ENCODE measurements around the gene IL3.

Gene IL3

GRCh38 chr5:132057498-132058255, 2.8 kb upstream of the IL3 start:
- no peak for DNase-seq

- no peak for DNase-seq
Measured at GRCh38 chr5:132058646-132059042, 1.8 kb upstream of the IL3 start.

GRCh38 chr5:132059043-132059695, 1.3 kb upstream of the IL3 start:
- peak; percentile 48 for DNase-seq

GRCh38 chr5:132059696-132060500, 557 bp upstream of the IL3 start:
- no peak for DNase-seq

GRCh38 chr5:132063090-132063911, 2.8 kb downstream of the IL3 start:
- DNase-seq = peak; percentile 78

GRCh38 chr5:132064140-132064539, 3.7 kb downstream of the IL3 start:
- DNase-seq = no peak

GRCh38 chr5:132064738-132065331, 4.4 kb downstream of the IL3 start:
- DNase-seq = peak; percentile 79

- peak; percentile 66 for DNase-seq
Measured at GRCh38 chr5:132065351-132065937, 5.0 kb downstream of the IL3 start.

GRCh38 chr5:132065951-132066701, 5.7 kb downstream of the IL3 start:
- no peak for DNase-seq

GRCh38 chr5:132066871-132067270, 6.4 kb downstream of the IL3 start:
- no peak for DNase-seq

GRCh38 chr5:132067451-132067850, 7.0 kb downstream of the IL3 start:
- no peak for DNase-seq

GRCh38 chr5:132067941-132068808, 7.7 kb downstream of the IL3 start:
- DNase-seq = no peak

- DNase-seq = no peak
Measured at GRCh38 chr5:132069561-132069960, 9.1 kb downstream of the IL3 start.

- DNase-seq = no peak
Measured at GRCh38 chr5:132069994-132070393, 9.5 kb downstream of the IL3 start.

- no peak for DNase-seq
Measured at GRCh38 chr5:132070460-132071337, 10.2 kb downstream of the IL3 start.

GRCh38 chr5:132071338-132071707, 10.9 kb downstream of the IL3 start:
- DNase-seq = no peak

- DNase-seq = no peak
Measured at GRCh38 chr5:132072070-132072469, 11.6 kb downstream of the IL3 start.

GRCh38 chr5:132072528-132072927, 12.1 kb downstream of the IL3 start:
- no peak for DNase-seq

All from CD4-positive, alpha-beta T cell treated with Interleukin-21 for 1 hour (primary cell).